GM18502 (cell line): ENCODE data around the gene CHRNG.
A peak's percentile ranks its signal among the peaks of the same experiment; 100 is the strongest.
"Not testable (repeated sequence)": the region's sequence is repeated elsewhere in the genome, so short reads cannot be mapped to it uniquely, and the experiment has no call there.

Experiments used
- ATAC-seq: cut with Tn5 transposase; IDR thresholded peaks from one replicate; pipeline ENCODE4 v1.9.1; 2021; ENCODE audit warnings: mild to moderate bottlenecking; ENCODE audit not compliant: unreplicated experiment, poor library complexity

Gene CHRNG

DNA sequence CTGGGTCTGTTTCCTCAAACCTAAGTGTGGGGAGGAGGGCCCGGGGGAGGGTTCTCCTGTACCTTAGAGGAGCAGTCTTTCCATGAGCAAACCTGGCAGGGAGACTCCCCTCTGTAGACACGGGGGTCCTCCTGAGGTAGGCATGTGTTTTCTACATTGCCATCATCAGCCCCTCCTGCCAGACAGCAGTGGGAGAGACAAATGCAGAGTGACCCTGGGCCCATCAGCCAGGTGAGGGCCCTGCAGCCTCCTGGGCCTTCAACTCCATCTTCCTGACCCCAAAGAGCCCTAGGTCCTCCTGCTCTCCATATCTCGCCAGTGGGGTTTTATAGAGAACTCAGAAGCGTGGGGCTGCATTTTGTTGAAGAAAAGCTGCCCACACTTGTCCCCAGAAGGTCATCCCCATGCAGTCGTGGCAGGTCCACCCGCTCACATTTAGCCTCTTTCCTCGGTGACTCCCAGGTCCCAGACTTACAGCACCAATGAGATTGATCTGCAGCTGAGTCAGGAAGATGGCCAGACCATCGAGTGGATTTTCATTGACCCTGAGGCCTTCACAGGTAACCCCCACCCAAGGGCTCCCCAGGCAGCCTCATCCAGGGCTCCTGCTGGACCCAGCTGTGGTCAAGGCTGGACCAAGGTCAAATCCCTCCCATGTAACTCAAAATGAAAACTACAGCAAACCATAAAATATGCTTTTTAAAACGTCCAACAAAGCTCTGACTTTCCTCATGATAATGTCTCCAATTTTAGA lies 2.6 kb downstream of the CHRNG start:
- no peak for ATAC-seq

DNA sequence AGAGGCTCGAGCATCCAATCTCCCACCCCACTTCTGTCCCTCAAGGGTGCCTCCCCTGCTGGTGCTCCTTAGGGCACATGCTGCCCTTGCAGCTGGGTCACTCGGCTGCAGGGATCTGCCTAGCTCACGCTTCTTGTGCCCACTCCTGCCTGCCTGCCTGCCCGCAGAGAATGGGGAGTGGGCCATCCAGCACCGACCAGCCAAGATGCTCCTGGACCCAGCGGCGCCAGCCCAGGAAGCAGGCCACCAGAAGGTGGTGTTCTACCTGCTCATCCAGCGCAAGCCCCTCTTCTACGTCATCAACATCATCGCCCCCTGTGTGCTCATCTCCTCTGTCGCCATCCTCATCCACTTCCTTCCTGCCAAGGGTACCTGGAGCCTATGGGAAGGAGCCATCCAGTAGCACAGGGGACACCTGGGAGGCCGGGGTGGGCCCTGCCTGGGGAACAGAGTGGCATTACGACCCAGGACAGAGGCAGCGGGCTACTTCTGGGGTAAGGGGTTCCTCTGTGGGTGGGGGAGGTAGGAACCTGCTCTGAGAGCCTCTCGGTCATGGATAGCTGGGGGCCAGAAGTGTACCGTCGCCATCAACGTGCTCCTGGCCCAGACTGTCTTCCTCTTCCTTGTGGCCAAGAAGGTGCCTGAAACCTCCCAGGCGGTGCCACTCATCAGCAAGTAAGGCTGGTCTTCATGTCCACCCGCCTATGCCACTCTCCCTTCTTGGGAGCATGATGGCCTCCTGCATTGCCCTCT lies 3.4 kb downstream of the CHRNG start:
- no peak for ATAC-seq

- ATAC-seq: no peak
Observed at GRCh38 chr2:232543491-232543890, 4.0 kb downstream of the CHRNG start.

GRCh38 chr2:232543928-232544631 lies 4.6 kb downstream of the CHRNG start:
- no peak for ATAC-seq

DNA sequence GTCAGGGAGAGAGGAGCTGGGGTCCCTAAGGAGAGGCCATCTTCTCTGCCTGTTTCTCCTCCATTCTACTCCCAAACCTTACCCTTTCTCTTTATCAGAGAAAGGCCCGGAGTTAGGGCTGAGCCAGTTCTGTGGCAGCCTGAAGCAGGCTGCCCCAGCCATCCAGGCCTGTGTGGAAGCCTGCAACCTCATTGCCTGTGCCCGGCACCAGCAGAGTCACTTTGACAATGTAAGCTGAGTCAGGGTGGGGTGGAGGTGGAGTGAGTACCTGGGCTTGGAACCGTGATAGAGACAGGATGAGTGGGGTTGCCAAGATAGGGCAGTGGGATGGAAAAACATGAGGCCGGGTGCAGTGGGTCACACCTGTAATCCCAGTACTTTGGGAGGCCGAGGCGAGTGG lies 5.2 kb downstream of the CHRNG start:
- no peak for ATAC-seq

- no peak for ATAC-seq
Observed at GRCh38 chr2:232545511-232546375, 6.3 kb downstream of the CHRNG start.

- ATAC-seq: no peak
Observed at GRCh38 chr2:232547991-232548390, 8.5 kb downstream of the CHRNG start.

GRCh38 chr2:232549655-232550353 lies 10.3 kb downstream of the CHRNG start:
- ATAC-seq: no peak

GRCh38 chr2:232550354-232551249 lies 11.1 kb downstream of the CHRNG start, which contains the start of the genes EIF4E2 and TIGD1:
Gene EIF4E2, plus strand, starts transcription at chr2:232550689. Its CDS starts 36 bp downstream, at chr2:232550725.
Gene TIGD1, minus strand, starts transcription at chr2:232550557. Its CDS starts 675 bp downstream, at chr2:232549882.
- ATAC-seq: peak; percentile 93

GRCh38 chr2:232551250-232551638 lies 11.8 kb downstream of the CHRNG start:
- no peak for ATAC-seq

DNA sequence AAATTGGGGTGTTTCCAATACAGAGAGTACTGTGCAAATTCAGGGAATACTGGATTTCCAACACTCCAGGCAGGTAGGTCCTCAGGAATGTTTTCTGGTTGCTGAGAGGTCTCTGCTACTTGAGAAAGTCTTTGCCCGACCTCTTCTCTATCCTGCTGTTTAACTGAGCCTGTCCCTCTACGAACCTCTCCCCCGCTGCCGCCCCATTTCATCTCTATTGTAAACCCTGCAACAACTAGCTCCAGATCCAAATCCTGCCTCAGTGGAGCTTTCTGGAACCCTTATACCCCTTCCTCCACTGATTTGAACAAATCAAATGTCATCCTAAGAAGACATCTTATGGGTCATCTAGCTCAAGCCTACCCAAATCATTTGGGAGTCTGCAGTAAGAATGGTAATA lies 12.3 kb downstream of the CHRNG start:
- no peak for ATAC-seq

GRCh38 chr2:232556426-232556825 lies 16.9 kb downstream of the CHRNG start:
- ATAC-seq: no peak

DNA sequence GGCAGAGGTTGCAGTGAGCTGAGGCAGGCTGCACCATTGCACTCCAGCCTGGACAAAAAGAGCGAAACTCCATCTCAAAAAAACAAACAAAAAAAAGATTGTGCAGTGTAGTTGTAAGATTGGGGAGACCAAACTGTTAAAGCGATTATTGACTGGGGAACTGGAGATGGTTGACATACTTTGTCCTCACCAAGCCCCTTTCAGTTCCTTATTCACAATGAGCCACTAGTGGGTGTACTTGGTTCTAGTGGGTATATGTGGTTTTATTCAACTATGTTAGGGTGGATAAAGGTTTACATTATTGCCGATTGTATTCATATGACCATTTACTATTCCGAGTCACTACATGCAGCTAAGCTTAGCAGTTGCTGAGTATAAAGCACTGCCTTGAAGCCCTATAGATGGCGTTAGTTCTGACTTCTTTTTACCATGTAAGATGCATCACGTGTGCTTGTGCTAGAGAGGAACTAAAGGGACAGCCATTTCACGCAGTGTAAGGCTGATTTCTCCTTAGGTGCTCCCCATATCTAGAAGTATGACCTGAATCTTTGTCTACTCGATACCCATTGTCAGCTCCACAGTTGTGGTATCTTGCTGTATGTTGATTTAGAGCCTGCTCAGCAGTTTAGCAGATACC lies 23.1 kb downstream of the CHRNG start:
- no peak for ATAC-seq

GRCh38 chr2:232563580-232563979 lies 24.1 kb downstream of the CHRNG start:
- no peak for ATAC-seq

GRCh38 chr2:232567721-232568120 lies 28.2 kb downstream of the CHRNG start:
- ATAC-seq: no peak

DNA sequence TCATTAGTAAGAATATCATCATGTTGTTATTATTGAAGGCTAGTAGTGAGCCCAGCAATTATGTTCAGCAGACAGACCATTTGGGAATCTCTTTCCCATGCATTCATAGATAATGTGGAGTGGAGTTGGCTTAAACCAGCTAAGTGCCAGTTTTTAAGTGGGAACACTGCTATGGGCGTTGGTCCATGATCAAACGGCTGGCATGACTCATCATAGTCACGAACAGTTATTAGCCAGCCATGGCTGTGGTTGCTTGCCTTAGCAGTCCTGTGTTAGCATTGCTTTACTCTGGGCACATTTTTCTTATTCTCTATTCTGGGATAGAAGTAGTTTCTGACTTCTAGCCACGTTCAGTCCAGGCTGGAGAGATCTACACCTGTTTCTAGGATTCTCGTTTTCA lies 28.7 kb downstream of the CHRNG start:
- no peak for ATAC-seq

DNA sequence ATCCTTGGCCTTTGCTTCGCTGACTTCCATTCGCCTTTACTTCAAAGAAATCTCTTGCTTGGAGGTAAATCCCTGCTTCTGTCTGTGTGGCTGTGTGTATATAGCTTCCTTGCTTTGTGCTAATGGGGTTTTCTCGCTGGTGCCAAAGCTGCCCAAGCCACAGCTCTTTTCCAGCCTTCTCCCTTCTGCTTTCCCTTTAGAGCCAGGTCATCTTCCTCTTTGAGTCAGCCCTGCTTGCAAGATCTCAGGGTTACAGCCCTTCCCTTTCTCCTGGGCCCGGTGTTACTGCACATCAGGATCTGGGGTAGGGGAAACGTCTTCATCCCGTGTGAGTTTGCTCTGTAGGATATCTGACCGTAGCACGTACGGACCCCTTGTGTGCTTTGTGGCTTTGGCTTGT lies 30.0 kb downstream of the CHRNG start:
- ATAC-seq: no peak

GRCh38 chr2:232570481-232570880 lies 31.0 kb downstream of the CHRNG start:
- ATAC-seq: not testable (repeated sequence)
